GM19099 (cell line): ENCODE measurements around the gene TMEM190.
A peak's percentile ranks its signal among the peaks of the same experiment; 100 is the strongest.

ENCODE experiments used
- POLR2A ChIP-seq: IDR thresholded peaks from 3 replicates; pipeline ENCODE4 v1.6.1; 2011; ENCODE audit warnings: low read depth; ENCODE audit not compliant: insufficient read length; ENCODE audit errors: extremely low read depth

Gene TMEM190

GRCh38 chr19:55392820-55393761 lies 16.5 kb downstream of the TMEM190 start:
- TF ChIP-seq POLR2A = no peak

GRCh38 chr19:55398200-55398925 lies 21.7 kb downstream of the TMEM190 start:
- no peak for TF ChIP-seq POLR2A

- TF ChIP-seq POLR2A = no peak
Observed at GRCh38 chr19:55400281-55401087, 23.9 kb downstream of the TMEM190 start.

GRCh38 chr19:55402509-55402908 lies 25.9 kb downstream of the TMEM190 start:
- no peak for TF ChIP-seq POLR2A

- TF ChIP-seq POLR2A = peak; percentile 17
Observed at GRCh38 chr19:55405638-55406037, 29.0 kb downstream of the TMEM190 start.

GRCh38 chr19:55406091-55406825 lies 29.6 kb downstream of the TMEM190 start:
- TF ChIP-seq POLR2A = no peak

GRCh38 chr19:55406826-55407549 lies 30.4 kb downstream of the TMEM190 start:
- no peak for TF ChIP-seq POLR2A

GRCh38 chr19:55407550-55407799 lies 30.8 kb downstream of the TMEM190 start, which contains the start of gene UBE2S:
Gene UBE2S, minus strand, starts transcription at chr19:55407788. Its CDS starts 199 bp downstream, at chr19:55407589.
- TF ChIP-seq POLR2A = peak; percentile 100

- TF ChIP-seq POLR2A = peak; percentile 56
Observed at GRCh38 chr19:55407800-55408532, 31.3 kb downstream of the TMEM190 start.

- TF ChIP-seq POLR2A = no peak
Observed at GRCh38 chr19:55408533-55408872, 31.9 kb downstream of the TMEM190 start.

- TF ChIP-seq POLR2A = no peak
Observed at GRCh38 chr19:55410168-55410567, 33.5 kb downstream of the TMEM190 start.

- no peak for TF ChIP-seq POLR2A
Observed at GRCh38 chr19:55418185-55418584, 41.6 kb downstream of the TMEM190 start.

- TF ChIP-seq POLR2A = no peak
Observed at GRCh38 chr19:55419103-55419502, 42.5 kb downstream of the TMEM190 start.

- TF ChIP-seq POLR2A = no peak
Observed at GRCh38 chr19:55419624-55420236, 43.1 kb downstream of the TMEM190 start.
